IMR-90 (cell line): ENCODE data around the gene INPP1.

ENCODE experiments used
- BHLHE40 ChIP-seq: fragments of 150-350 bp; IDR thresholded peaks from 2 replicates; pipeline ENCODE4 v1.6.1; 2016; ENCODE audit warnings: mild to moderate bottlenecking, low read depth, low read length
- CEBPB ChIP-seq: IDR thresholded peaks from 2 replicates; pipeline ENCODE4 v1.6.1; 2012; ENCODE audit warnings: low read depth, low read length, improper control_type of control experiment
- CHD1 ChIP-seq: IDR thresholded peaks from 2 replicates; pipeline ENCODE4 v1.6.1; 2012; ENCODE audit warnings: low read depth, low read length, improper control_type of control experiment
- MAFK ChIP-seq: IDR thresholded peaks from 2 replicates; pipeline ENCODE4 v1.6.1; 2012; ENCODE audit warnings: low read depth, low read length, improper control_type of control experiment
- MXI1 ChIP-seq: IDR thresholded peaks from 2 replicates; pipeline ENCODE4 v1.6.1; 2012; ENCODE audit warnings: low read depth, mild to moderate bottlenecking, low read length, moderate library complexity, borderline replicate concordance
- NFE2L2 ChIP-seq: fragments of 150-350 bp; IDR thresholded peaks from 2 replicates; pipeline ENCODE4 v1.6.1; 2016; ENCODE audit warnings: low read depth, mild to moderate bottlenecking, low read length
- POLR2A ChIP-seq: IDR thresholded peaks from 2 replicates; pipeline ENCODE4 v1.6.1; 2012; ENCODE audit warnings: mild to moderate bottlenecking, low read depth, low read length
- RAD21 ChIP-seq: IDR thresholded peaks from 2 replicates; pipeline ENCODE4 v1.6.1; 2012; ENCODE audit warnings: low read length, improper control_type of control experiment
- RFX5 ChIP-seq: IDR thresholded peaks from 2 replicates; pipeline ENCODE4 v1.8.0; 2012; ENCODE audit warnings: low read depth, mild to moderate bottlenecking, low read length, moderate library complexity
- SMC3 ChIP-seq: fragments of 150-350 bp; IDR thresholded peaks from 2 replicates; pipeline ENCODE4 v1.6.1; 2016; ENCODE audit warnings: low read depth, mild to moderate bottlenecking, antibody characterized with exemption, low read length, moderate library complexity
- TF ChIP-seq, protein P1 (sequence below): conservative IDR thresholded peaks from 2 replicates; pipeline ENCODE4 v1.5.1; 2012; ENCODE audit warnings: mild to moderate bottlenecking, low read depth, low read length, improper control_type of control experiment
- TF ChIP-seq, protein P2 (sequence below): fragments of 150-350 bp; IDR thresholded peaks from 2 replicates; pipeline ENCODE4 v1.6.1; 2017; ENCODE audit warnings: mild to moderate bottlenecking, antibody characterized with exemption, low read length, low read depth
- TF ChIP-seq, protein P3 (sequence below): fragments of 150-350 bp; IDR thresholded peaks from 2 replicates; pipeline ENCODE4 v1.6.1; 2016; ENCODE audit warnings: low read depth, mild to moderate bottlenecking, low read length, moderate library complexity, borderline replicate concordance

DNA sequence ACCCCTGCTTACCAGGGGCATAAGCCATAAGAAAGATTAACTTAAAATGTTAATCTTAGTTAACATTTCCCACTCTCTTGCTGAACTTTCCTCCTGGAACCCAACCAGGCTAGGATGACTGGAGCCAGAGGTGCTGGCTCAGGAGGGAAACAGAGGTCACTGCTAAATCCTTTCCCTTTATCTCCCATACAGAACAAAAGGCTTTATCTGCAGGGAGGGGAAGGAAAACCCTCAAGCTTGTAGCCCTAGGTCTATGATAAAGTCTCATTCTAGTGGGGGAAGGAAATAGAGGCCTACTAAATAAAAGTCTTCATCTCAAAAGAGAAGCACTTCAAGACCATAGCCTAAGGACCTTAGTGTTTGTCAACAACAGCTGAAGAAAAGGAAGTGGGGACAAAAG is 42.4 kb upstream of the INPP1 start:
- TF ChIP-seq, protein P1, sequence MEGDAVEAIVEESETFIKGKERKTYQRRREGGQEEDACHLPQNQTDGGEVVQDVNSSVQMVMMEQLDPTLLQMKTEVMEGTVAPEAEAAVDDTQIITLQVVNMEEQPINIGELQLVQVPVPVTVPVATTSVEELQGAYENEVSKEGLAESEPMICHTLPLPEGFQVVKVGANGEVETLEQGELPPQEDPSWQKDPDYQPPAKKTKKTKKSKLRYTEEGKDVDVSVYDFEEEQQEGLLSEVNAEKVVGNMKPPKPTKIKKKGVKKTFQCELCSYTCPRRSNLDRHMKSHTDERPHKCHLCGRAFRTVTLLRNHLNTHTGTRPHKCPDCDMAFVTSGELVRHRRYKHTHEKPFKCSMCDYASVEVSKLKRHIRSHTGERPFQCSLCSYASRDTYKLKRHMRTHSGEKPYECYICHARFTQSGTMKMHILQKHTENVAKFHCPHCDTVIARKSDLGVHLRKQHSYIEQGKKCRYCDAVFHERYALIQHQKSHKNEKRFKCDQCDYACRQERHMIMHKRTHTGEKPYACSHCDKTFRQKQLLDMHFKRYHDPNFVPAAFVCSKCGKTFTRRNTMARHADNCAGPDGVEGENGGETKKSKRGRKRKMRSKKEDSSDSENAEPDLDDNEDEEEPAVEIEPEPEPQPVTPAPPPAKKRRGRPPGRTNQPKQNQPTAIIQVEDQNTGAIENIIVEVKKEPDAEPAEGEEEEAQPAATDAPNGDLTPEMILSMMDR: no peak
- no peak for TF ChIP-seq SMC3
- TF ChIP-seq POLR2A: no peak
- no peak for TF ChIP-seq MAFK
- TF ChIP-seq, protein P2, sequence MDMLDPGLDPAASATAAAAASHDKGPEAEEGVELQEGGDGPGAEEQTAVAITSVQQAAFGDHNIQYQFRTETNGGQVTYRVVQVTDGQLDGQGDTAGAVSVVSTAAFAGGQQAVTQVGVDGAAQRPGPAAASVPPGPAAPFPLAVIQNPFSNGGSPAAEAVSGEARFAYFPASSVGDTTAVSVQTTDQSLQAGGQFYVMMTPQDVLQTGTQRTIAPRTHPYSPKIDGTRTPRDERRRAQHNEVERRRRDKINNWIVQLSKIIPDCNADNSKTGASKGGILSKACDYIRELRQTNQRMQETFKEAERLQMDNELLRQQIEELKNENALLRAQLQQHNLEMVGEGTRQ: no peak
- no peak for TF ChIP-seq NFE2L2
- no peak for TF ChIP-seq MXI1
- TF ChIP-seq RAD21: no peak
- TF ChIP-seq CHD1: no peak
- TF ChIP-seq CEBPB: no peak
- TF ChIP-seq BHLHE40: no peak
- TF ChIP-seq, protein P3, sequence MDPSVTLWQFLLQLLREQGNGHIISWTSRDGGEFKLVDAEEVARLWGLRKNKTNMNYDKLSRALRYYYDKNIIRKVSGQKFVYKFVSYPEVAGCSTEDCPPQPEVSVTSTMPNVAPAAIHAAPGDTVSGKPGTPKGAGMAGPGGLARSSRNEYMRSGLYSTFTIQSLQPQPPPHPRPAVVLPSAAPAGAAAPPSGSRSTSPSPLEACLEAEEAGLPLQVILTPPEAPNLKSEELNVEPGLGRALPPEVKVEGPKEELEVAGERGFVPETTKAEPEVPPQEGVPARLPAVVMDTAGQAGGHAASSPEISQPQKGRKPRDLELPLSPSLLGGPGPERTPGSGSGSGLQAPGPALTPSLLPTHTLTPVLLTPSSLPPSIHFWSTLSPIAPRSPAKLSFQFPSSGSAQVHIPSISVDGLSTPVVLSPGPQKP: no peak
- no peak for TF ChIP-seq RFX5
